ENCODE measurements around the gene DOK4.

DOK4 gene

GRCh38 chr16:57476546-57477410 is 9.5 kb downstream of the DOK4 start:
- Histone ChIP-seq H3K27me3 (ENCODE audit: control insufficient read depth, insufficient read depth, low read length) (no peaks in the 10 kb centered on the region), H3K4me3 (ENCODE audit: low read length) (no peak overlapping the region), H3K27ac (ENCODE audit: low read length) (no peak overlapping the region), H3K36me3 (ENCODE audit: control insufficient read depth, insufficient read depth, low read length) (0 out of 2 replicates have a peak, but pooled peaks cover 6% of the 10 kb centered on the region), H3K9me3 (ENCODE audit: control insufficient read depth, insufficient read depth, low read length) (no peaks in the 10 kb centered on the region), H3K4me1 (ENCODE audit: control insufficient read depth, insufficient read depth, low read length) (peaks cover 19% of the 10 kb centered on the region)
- no CpG with 5 or more reads among the region's 6 CpGs for WGBS (ENCODE audit: insufficient coverage, insufficient read length)
- no peak for DNase-seq (ENCODE audit: low read depth, low spot score)

GRCh38 chr16:57475711-57476339 is 10.5 kb downstream of the DOK4 start:
- Histone ChIP-seq H3K36me3 (ENCODE audit: control insufficient read depth, insufficient read depth, low read length) (peaks cover 10% of the 10 kb centered on the region; the same call in 1 of the 2 replicates), H3K27me3 (ENCODE audit: control insufficient read depth, insufficient read depth, low read length) (no peaks in the 10 kb centered on the region), H3K4me3 (ENCODE audit: low read length) (no peak overlapping the region), H3K4me1 (ENCODE audit: control insufficient read depth, insufficient read depth, low read length) (peaks cover 19% of the 10 kb centered on the region), H3K9me3 (ENCODE audit: control insufficient read depth, insufficient read depth, low read length) (no peaks in the 10 kb centered on the region), H3K27ac (ENCODE audit: low read length) (no peak overlapping the region)
- peak; percentile 76 for DNase-seq (ENCODE audit: low read depth, low spot score)
- WGBS (ENCODE audit: insufficient coverage, insufficient read length) = no CpG with 5 or more reads among the region's 12 CpGs

DNA sequence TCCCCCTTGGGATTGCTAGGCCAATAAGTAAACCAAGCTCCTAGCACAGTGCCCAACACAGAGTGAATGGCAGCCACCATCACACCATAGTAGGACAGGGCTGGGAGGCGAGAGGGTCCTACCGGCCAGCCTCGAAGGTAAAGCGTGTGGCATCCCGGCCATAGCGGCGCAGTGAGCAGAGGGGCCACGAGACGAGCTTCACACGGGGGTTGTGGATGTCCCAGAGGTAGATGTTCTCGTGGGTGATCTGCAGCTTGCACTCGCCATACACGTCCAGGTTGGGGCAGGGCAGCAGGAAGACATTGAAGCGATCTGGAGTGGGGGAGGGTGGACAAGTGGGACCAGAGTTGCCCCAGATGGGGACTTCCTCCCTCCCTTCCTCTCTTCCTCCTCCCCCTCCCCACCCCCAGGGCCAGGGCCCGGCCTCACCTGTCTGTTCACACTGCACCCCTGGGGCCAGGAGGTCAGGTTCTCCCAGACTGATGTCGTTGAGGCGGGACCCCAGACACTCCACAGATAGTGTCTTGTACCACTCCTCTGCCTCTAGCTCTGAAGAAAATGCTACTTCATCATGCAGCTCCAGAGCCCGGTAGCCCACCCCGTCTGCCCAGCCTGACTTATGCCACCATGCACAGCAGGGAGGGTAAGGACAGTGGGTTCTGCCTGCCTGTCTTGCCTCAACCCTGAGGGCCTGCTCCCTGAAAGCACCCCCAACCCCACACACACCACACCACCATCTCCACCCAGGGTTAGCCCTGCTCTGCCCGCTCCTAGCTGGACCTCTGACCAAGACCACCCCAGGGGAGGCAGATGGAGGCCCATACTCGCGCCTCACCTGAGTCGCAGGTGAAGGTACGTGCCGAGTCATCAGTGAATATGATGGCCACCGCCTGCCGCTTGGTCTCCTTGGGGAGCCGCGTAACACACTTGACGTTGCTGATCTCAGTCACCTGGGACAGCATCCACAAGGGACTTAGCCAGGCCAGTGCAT is 11.3 kb downstream of the DOK4 start:
- no peaks in the 10 kb centered on the region for H3K27me3 ChIP-seq (ENCODE audit: control insufficient read depth, insufficient read depth, low read length)
- H3K9me3 ChIP-seq (ENCODE audit: control insufficient read depth, insufficient read depth, low read length) = no peaks in the 10 kb centered on the region
- peaks cover 15% of the 10 kb centered on the region for H3K4me1 ChIP-seq (ENCODE audit: control insufficient read depth, insufficient read depth, low read length)
- H3K36me3 ChIP-seq (ENCODE audit: control insufficient read depth, insufficient read depth, low read length) = peaks cover 18% of the 10 kb centered on the region
- no CpG with 5 or more reads among the region's 30 CpGs for WGBS (ENCODE audit: insufficient coverage, insufficient read length)
- DNase-seq (ENCODE audit: low read depth, low spot score) = no peak
- no peak overlapping the region for H3K4me3 ChIP-seq (ENCODE audit: low read length)
- no peak overlapping the region for H3K27ac ChIP-seq (ENCODE audit: low read length)

GRCh38 chr16:57473906-57474305 is 12.4 kb downstream of the DOK4 start:
- H3K36me3 ChIP-seq (ENCODE audit: control insufficient read depth, insufficient read depth, low read length) = peaks cover 28% of the 10 kb centered on the region
- no peak overlapping the region for H3K27ac ChIP-seq (ENCODE audit: low read length)
- H3K27me3 ChIP-seq (ENCODE audit: control insufficient read depth, insufficient read depth, low read length) = no peaks in the 10 kb centered on the region
- no peaks in the 10 kb centered on the region for H3K9me3 ChIP-seq (ENCODE audit: control insufficient read depth, insufficient read depth, low read length)
- H3K4me1 ChIP-seq (ENCODE audit: control insufficient read depth, insufficient read depth, low read length) = peaks cover 15% of the 10 kb centered on the region
- DNase-seq (ENCODE audit: low read depth, low spot score) = no peak
- WGBS (ENCODE audit: insufficient coverage, insufficient read length) = no CpG with 5 or more reads among the region's 8 CpGs
- no peak overlapping the region for H3K4me3 ChIP-seq (ENCODE audit: low read length)

DNA sequence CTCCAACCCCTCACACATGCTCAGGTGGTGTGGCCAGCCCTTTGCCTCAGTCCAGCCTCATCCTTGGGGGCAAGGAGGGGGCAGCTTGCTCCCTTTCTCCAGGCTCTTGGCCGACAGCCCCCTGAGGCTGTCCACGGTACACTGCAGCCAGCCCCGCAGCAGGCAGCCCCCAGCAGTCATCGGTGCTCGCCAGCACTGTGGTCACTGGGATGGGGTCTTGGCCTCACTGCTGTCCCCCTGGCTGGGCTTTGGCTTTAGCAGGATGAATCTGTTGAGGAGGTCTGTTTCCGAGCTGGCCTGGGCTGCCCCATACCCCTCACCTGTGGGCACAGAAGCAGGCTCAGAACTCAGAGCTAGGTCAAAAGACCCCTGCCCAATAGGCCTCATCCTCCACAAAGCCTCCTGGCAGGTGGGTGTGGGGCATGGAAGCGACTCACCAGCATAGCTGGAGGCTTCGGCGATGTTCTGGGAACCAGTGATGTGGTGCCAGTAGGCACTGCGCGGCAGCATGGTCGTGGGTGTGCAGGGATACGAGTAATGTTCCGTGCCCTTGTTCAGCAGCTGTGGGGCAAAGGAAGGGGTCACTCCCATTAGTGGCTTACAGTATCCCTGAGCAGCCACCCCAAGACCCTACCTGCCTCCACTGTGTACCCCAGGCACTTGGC is 13.0 kb downstream of the DOK4 start:
- Histone ChIP-seq H3K4me1 (ENCODE audit: control insufficient read depth, insufficient read depth, low read length) (peaks cover 15% of the 10 kb centered on the region), H3K36me3 (ENCODE audit: control insufficient read depth, insufficient read depth, low read length) (peaks cover 31% of the 10 kb centered on the region)

DNA sequence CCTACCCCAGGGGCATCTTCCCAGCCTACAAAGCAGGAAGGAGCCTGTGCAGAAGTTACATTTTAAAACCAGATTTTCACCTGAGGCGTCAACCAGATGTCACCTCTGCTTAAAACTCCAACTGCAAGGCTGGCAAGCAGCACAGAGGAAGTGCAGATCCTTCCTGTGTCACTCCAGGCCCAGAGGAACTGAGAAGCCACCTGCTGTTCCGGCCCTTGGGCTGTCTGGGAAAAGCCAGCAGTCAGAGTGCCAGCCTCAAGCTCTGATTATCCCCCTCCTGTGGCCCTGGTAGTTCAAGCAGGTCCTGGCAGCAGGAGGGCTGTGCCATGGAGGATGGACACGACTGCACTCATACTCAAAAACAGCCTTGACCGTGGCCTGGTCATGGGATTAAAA is 13.6 kb downstream of the DOK4 start:
- H3K4me1 ChIP-seq (ENCODE audit: control insufficient read depth, insufficient read depth, low read length) = peaks cover 10% of the 10 kb centered on the region

More for the DNA sequence above, 13.0 kb downstream of the DOK4 start:
- H3K27ac ChIP-seq (ENCODE audit: low read length) = no peak overlapping the region
- H3K27me3 ChIP-seq (ENCODE audit: control insufficient read depth, insufficient read depth, low read length) = no peaks in the 10 kb centered on the region
- H3K9me3 ChIP-seq (ENCODE audit: control insufficient read depth, insufficient read depth, low read length) = no peaks in the 10 kb centered on the region
- WGBS (ENCODE audit: insufficient coverage, insufficient read length) = no CpG with 5 or more reads among the region's 14 CpGs
- no peak overlapping the region for H3K4me3 ChIP-seq (ENCODE audit: low read length)
- no peak for DNase-seq (ENCODE audit: low read depth, low spot score)

GRCh38 chr16:57471852-57472664 is 14.2 kb downstream of the DOK4 start:
- no CpG with 5 or more reads among the region's 10 CpGs for WGBS (ENCODE audit: insufficient coverage, insufficient read length)
- Histone ChIP-seq H3K4me1 (ENCODE audit: control insufficient read depth, insufficient read depth, low read length) (peaks cover 9% of the 10 kb centered on the region), H3K27me3 (ENCODE audit: control insufficient read depth, insufficient read depth, low read length) (no peaks in the 10 kb centered on the region), H3K4me3 (ENCODE audit: low read length) (no peak overlapping the region), H3K36me3 (ENCODE audit: control insufficient read depth, insufficient read depth, low read length) (peaks cover 31% of the 10 kb centered on the region), H3K27ac (ENCODE audit: low read length) (no peak overlapping the region), H3K9me3 (ENCODE audit: control insufficient read depth, insufficient read depth, low read length) (no peaks in the 10 kb centered on the region)
- no peak for DNase-seq (ENCODE audit: low read depth, low spot score)

More for the DNA sequence above, 13.6 kb downstream of the DOK4 start:
- Histone ChIP-seq H3K4me3 (ENCODE audit: low read length) (no peak overlapping the region), H3K27ac (ENCODE audit: low read length) (no peak overlapping the region), H3K9me3 (ENCODE audit: control insufficient read depth, insufficient read depth, low read length) (no peaks in the 10 kb centered on the region), H3K27me3 (ENCODE audit: control insufficient read depth, insufficient read depth, low read length) (no peaks in the 10 kb centered on the region), H3K36me3 (ENCODE audit: control insufficient read depth, insufficient read depth, low read length) (peaks cover 31% of the 10 kb centered on the region)
- no CpG with 5 or more reads among the region's 4 CpGs for WGBS (ENCODE audit: insufficient coverage, insufficient read length)
- DNase-seq (ENCODE audit: low read depth, low spot score) = no peak

DNA sequence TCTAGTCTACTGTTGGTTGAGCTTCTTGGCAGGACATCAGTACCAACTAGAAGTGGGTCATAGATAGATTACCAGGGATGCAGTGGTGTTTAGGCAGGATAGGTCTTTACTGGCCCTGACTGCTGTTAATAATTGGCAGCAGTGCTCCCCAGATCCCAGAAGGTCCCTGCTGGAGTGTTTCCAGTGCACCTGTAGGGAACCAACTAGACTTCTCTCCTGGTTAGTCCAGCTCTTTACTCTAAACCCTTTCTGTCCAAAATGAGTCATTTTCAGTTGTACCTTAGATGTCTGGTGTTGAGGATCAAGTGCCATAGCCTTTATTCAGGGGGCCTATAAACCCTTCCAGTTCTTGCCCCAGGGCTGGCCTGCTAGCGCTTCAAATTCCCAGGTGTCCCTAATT is 15.1 kb downstream of the DOK4 start:
- no peak overlapping the region for H3K4me3 ChIP-seq (ENCODE audit: low read length)
- WGBS (ENCODE audit: insufficient coverage, insufficient read length) = no CpG with 5 or more reads among the region's 1 CpG
- H3K9me3 ChIP-seq (ENCODE audit: control insufficient read depth, insufficient read depth, low read length) = no peaks in the 10 kb centered on the region
- peaks cover 35% of the 10 kb centered on the region for H3K36me3 ChIP-seq (ENCODE audit: control insufficient read depth, insufficient read depth, low read length)
- peaks cover 4% of the 10 kb centered on the region for H3K4me1 ChIP-seq (ENCODE audit: control insufficient read depth, insufficient read depth, low read length)
- DNase-seq (ENCODE audit: low read depth, low spot score) = no peak
- H3K27ac ChIP-seq (ENCODE audit: low read length) = no peak overlapping the region
- H3K27me3 ChIP-seq (ENCODE audit: control insufficient read depth, insufficient read depth, low read length) = no peaks in the 10 kb centered on the region

DNA sequence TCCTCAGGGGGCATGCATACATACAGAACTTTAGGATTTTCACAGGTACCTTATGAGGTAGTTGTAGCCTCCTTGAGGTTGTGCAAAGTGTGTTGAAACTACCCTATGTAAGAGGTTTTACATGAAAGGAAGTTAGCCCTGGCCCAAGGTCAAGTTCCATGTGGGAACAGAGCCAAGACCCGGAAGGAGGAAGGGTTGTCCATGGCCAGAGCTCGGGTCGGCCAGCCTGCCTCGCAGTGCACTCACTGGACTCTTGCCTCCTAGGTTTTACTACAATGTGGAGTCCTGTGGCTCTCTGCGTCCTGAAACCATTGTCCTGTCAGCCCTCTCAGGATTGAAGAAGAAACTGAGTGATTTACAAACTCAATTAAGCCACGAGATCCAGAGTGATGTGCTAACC is 15.6 kb downstream of the DOK4 start:
- no peak for DNase-seq (ENCODE audit: low read depth, low spot score)
- Histone ChIP-seq H3K4me3 (ENCODE audit: low read length) (no peak overlapping the region), H3K27ac (ENCODE audit: low read length) (no peak overlapping the region), H3K9me3 (ENCODE audit: control insufficient read depth, insufficient read depth, low read length) (no peaks in the 10 kb centered on the region), H3K27me3 (ENCODE audit: control insufficient read depth, insufficient read depth, low read length) (no peaks in the 10 kb centered on the region), H3K4me1 (ENCODE audit: control insufficient read depth, insufficient read depth, low read length) (peaks cover 2% of the 10 kb centered on the region), H3K36me3 (ENCODE audit: control insufficient read depth, insufficient read depth, low read length) (peaks cover 37% of the 10 kb centered on the region)
- WGBS (ENCODE audit: insufficient coverage, insufficient read length) = no CpG with 5 or more reads among the region's 6 CpGs

Measured in iPS DF 6.9 (cell line).